ENCODE data around the gene EIF5A.

Gene EIF5A

DNA sequence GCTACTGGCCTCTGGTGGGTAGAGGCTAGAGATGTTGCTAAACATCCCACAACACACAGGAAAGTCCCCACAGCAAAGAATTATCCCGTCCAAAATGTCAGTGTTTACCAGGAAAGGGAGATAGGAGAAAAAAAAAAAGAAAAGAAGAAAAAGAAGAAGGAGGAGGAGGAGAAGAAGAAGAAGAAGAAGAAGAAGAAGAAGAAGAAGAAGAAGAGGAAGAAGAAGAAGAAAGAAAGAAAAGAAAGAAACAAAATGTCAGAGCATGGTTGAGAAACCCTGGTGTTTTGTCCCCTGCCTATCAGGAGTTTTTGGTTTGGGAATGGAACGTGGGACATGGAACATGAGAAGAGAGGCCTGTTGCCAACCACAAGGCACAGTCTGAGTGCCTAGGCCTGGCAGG is 50.0 kb downstream of the EIF5A start:
- no peak for DNase-seq

GRCh38 chr17:7361906-7362305 is 54.5 kb downstream of the EIF5A start:
- no peak for DNase-seq

Data from retina (tissue), 1 donor.